T1000 (cell line): ENCODE results near the gene MBD3.
"Not testable (repeated sequence)": the region's sequence is repeated elsewhere in the genome, so short reads cannot be mapped to it uniquely, and the experiment has no call there.

Experiments used
- DNase-seq: peaks from one replicate; lab custom pipeline; 2025; ENCODE audit warnings: mixed read lengths; lab: John Stamatoyannopoulos, UW

MBD3 gene

GRCh38 chr19:1538978-1539377 is 53.7 kb downstream of the MBD3 start:
- no peak for DNase-seq

- not testable (repeated sequence) for DNase-seq
Observed at GRCh38 chr19:1535699-1536098, 57.0 kb downstream of the MBD3 start.

GRCh38 chr19:1534972-1535371 is 57.7 kb downstream of the MBD3 start:
- no peak for DNase-seq

GRCh38 chr19:1533510-1534150 is 59.0 kb downstream of the MBD3 start:
- DNase-seq: no peak

GRCh38 chr19:1532003-1532402 is 60.7 kb downstream of the MBD3 start:
- no peak for DNase-seq

- DNase-seq: no peak
Observed at GRCh38 chr19:1531587-1531986, 61.1 kb downstream of the MBD3 start.

GRCh38 chr19:1530856-1531255 is 61.8 kb downstream of the MBD3 start:
- not testable (repeated sequence) for DNase-seq

GRCh38 chr19:1529430-1529816 is 63.2 kb downstream of the MBD3 start:
- no peak for DNase-seq

GRCh38 chr19:1528596-1529429 is 63.9 kb downstream of the MBD3 start:
- DNase-seq: no peak

- DNase-seq: no peak
Observed at GRCh38 chr19:1527650-1528309, 64.9 kb downstream of the MBD3 start.

- no peak for DNase-seq
Observed at GRCh38 chr19:1526979-1527649, 65.6 kb downstream of the MBD3 start.

GRCh38 chr19:1526066-1526778 is 66.4 kb downstream of the MBD3 start:
- DNase-seq: no peak

GRCh38 chr19:1525343-1525742 is 67.3 kb downstream of the MBD3 start:
- DNase-seq: no peak

GRCh38 chr19:1524972-1525325 is 67.7 kb downstream of the MBD3 start:
- DNase-seq: no peak

GRCh38 chr19:1524287-1524971 is 68.2 kb downstream of the MBD3 start:
- no peak for DNase-seq
